GM18511 (cell line): ENCODE results near the gene DNAH17.

Experiments used
- ATAC-seq: cut with Tn5 transposase; IDR thresholded peaks from one replicate; pipeline ENCODE4 v1.9.1; 2021; ENCODE audit warnings: mild to moderate bottlenecking, moderate library complexity; ENCODE audit not compliant: unreplicated experiment

DNAH17 gene

GRCh38 chr17:78433013-78433727 is 144.0 kb downstream of the DNAH17 start:
- ATAC-seq = no peak

GRCh38 chr17:78432226-78433012 is 144.8 kb downstream of the DNAH17 start:
- no peak for ATAC-seq

GRCh38 chr17:78431692-78431958 is 145.6 kb downstream of the DNAH17 start:
- ATAC-seq = no peak

GRCh38 chr17:78430892-78431691 is 146.1 kb downstream of the DNAH17 start:
- no peak for ATAC-seq

- ATAC-seq = no peak
Measured at GRCh38 chr17:78429618-78429995, 147.6 kb downstream of the DNAH17 start.

GRCh38 chr17:78428836-78429617 is 148.2 kb downstream of the DNAH17 start:
- ATAC-seq = no peak

GRCh38 chr17:78428025-78428575 is 149.1 kb downstream of the DNAH17 start:
- ATAC-seq = no peak

- no peak for ATAC-seq
Measured at GRCh38 chr17:78427140-78427539, 150.1 kb downstream of the DNAH17 start.

- no peak for ATAC-seq
Measured at GRCh38 chr17:78426293-78426879, 150.8 kb downstream of the DNAH17 start.

- no peak for ATAC-seq
Measured at GRCh38 chr17:78425429-78425828, 151.8 kb downstream of the DNAH17 start.

GRCh38 chr17:78423961-78424675 is 153.1 kb downstream of the DNAH17 start:
- no peak for ATAC-seq

- no peak for ATAC-seq
Measured at GRCh38 chr17:78422872-78423588, 154.2 kb downstream of the DNAH17 start.

- no peak for ATAC-seq
Measured at GRCh38 chr17:78422267-78422605, 155.0 kb downstream of the DNAH17 start.

GRCh38 chr17:78421534-78422266 is 155.5 kb downstream of the DNAH17 start:
- no peak for ATAC-seq

GRCh38 chr17:78421084-78421533 is 156.1 kb downstream of the DNAH17 start:
- ATAC-seq = no peak

GRCh38 chr17:78419970-78420815 is 157.0 kb downstream of the DNAH17 start:
- no peak for ATAC-seq

GRCh38 chr17:78418326-78419026 is 158.7 kb downstream of the DNAH17 start:
- ATAC-seq = no peak
